Gastroesophageal sphincter (tissue), 3 donors: Measurements from ENCODE around the gene CACNG3.

Experiments
- EP300 ChIP-seq: sonication (generic); formaldehyde crosslinking; IDR thresholded peaks from one replicate; pipeline ENCODE4 v1.6.1; 2017; ENCODE audit warnings: antibody characterized with exemption, mild to moderate bottlenecking
- POLR2A ChIP-seq, 2 donors: fragments of 450-650 bp; IDR thresholded peaks; one replicate each; pipeline ENCODE4 v1.6.1; 2017; ENCODE audit warnings: antibody characterized with exemption in 2 of 2, mild to moderate bottlenecking in 2 of 2, moderate library complexity in 1 of 2
- POLR2AphosphoS5 ChIP-seq: sonication (generic); formaldehyde crosslinking; IDR thresholded peaks from one replicate; pipeline ENCODE4 v1.6.1; 2017; ENCODE audit warnings: antibody characterized with exemption
- TF ChIP-seq, protein P1 (sequence below), 4 experiments: fragments of 200-600 bp in 2 of 4; fragments of 450-650 bp in 2 of 4; sonication (generic) in 1 of 4; IDR thresholded peaks; one replicate each; pipeline ENCODE4 v1.5.1; 2017 to 2019; ENCODE audit warnings: antibody characterized with exemption in 4 of 4, mild to moderate bottlenecking in 2 of 4, moderate library complexity in 2 of 4

GRCh38 chr16:24332582-24333090 is 76.5 kb downstream of the CACNG3 start:
- TF ChIP-seq POLR2A (IDR thresholded peaks at IDR 0.05): no peak
- no peak for TF ChIP-seq POLR2AphosphoS5
- TF ChIP-seq, protein P1, sequence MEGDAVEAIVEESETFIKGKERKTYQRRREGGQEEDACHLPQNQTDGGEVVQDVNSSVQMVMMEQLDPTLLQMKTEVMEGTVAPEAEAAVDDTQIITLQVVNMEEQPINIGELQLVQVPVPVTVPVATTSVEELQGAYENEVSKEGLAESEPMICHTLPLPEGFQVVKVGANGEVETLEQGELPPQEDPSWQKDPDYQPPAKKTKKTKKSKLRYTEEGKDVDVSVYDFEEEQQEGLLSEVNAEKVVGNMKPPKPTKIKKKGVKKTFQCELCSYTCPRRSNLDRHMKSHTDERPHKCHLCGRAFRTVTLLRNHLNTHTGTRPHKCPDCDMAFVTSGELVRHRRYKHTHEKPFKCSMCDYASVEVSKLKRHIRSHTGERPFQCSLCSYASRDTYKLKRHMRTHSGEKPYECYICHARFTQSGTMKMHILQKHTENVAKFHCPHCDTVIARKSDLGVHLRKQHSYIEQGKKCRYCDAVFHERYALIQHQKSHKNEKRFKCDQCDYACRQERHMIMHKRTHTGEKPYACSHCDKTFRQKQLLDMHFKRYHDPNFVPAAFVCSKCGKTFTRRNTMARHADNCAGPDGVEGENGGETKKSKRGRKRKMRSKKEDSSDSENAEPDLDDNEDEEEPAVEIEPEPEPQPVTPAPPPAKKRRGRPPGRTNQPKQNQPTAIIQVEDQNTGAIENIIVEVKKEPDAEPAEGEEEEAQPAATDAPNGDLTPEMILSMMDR (IDR thresholded peaks at IDR 0.05): no peak
- no peak for TF ChIP-seq EP300
